H1 (cell line): ENCODE results near the gene SMIM5. TPM values are rescaled to one million over a fixed set of nuclear protein-coding genes. Genes with fewer than 3 reads are reported as not detected.

Source experiments
- CTCF ChIA-PET: fragments of 300-600 bp; sonication (Branson Sonifier 250); formaldehyde crosslinking; loops from one replicate; lab custom pipeline; 2021; ENCODE audit not compliant: partially characterized antibody; lab: Charles Lee
- POLR2A ChIA-PET: fragments of 300-600 bp; sonication (Branson Sonifier 250); formaldehyde crosslinking; loops from one replicate; lab custom pipeline; 2021; ENCODE audit warnings: inconsistent platforms; ENCODE audit not compliant: partially characterized antibody; lab: Charles Lee
- DNase-seq, 2 experiments: peaks; one replicate each; pipeline versions ENCODE4 v3.0.0 to v3.0.0-alpha.2; 2010 to 2022; ENCODE audit warnings: low spot score in 2 of 2, low read depth in 1 of 2, mixed read lengths in 1 of 2
- FAIRE-seq: peaks from 2 replicates; lab custom pipeline; 2011; peaks lifted over from hg19 to GRCh38; lab: Jason Lieb, UNC
- H2AFZ ChIP-seq: 2 replicates; pipeline ENCODE4 v1.8.1; 2012; ENCODE audit warnings: low read length, inconsistent platforms
- H2AK5ac ChIP-seq: 2 replicates; pipeline ENCODE4 v1.6.1; 2013; ENCODE audit warnings: low read depth, low read length
- H2BK120ac ChIP-seq: replicated peaks from 2 replicates; pipeline ENCODE3; 2013; ENCODE audit warnings: low read depth, low read length, inconsistent platforms
- H2BK12ac ChIP-seq: 2 replicates; pipeline ENCODE4 v1.6.1; 2013; ENCODE audit warnings: low read depth, low read length
- H2BK15ac ChIP-seq: 2 replicates; pipeline ENCODE4 v1.6.1; 2013; ENCODE audit warnings: low read length
- H2BK20ac ChIP-seq: 2 replicates; pipeline ENCODE4 v1.6.1; 2013; ENCODE audit warnings: low read length
- H2BK5ac ChIP-seq: 2 replicates; pipeline ENCODE4 v1.6.1; 2013; ENCODE audit warnings: low read depth, low read length
- H3K14ac ChIP-seq: 2 replicates; pipeline ENCODE4 v1.6.1; 2013; ENCODE audit warnings: inconsistent platforms; ENCODE audit not compliant: insufficient read length
- H3K18ac ChIP-seq: 2 replicates; pipeline ENCODE4 v1.6.1; 2013; ENCODE audit warnings: low read length; ENCODE audit errors: extremely low read depth
- H3K23ac ChIP-seq: 2 replicates; pipeline ENCODE4 v1.6.1; 2013; ENCODE audit warnings: inconsistent platforms; ENCODE audit not compliant: insufficient read length
- H3K23me2 ChIP-seq: 2 replicates; pipeline ENCODE4 v1.6.1; 2013; ENCODE audit warnings: low read depth, low read length
- H3K27ac ChIP-seq: 2 replicates; pipeline ENCODE4 v1.6.1; 2011; ENCODE audit warnings: low read depth, low read length, inconsistent platforms
- H3K27me3 ChIP-seq, 4 experiments: replicated peaks in 1 of 4; 1 replicate in 1 of 4; 2 replicates in 3 of 4; pipeline versions ENCODE4 v1.6.1 to v1.8.1; 2011 to 2013; ENCODE audit warnings: low read length in 3 of 4, mild to moderate bottlenecking in 3 of 4, inconsistent platforms in 2 of 4, mixed read lengths in 2 of 4, moderate library complexity in 1 of 4; ENCODE audit not compliant: control insufficient read depth in 3 of 4, insufficient read depth in 3 of 4; ENCODE audit errors: extremely low read depth in 1 of 4
- H3K36me3 ChIP-seq, 4 experiments: 2 replicates each; pipeline versions ENCODE4 v1.6.1 to v1.8.1; 2011 to 2013; ENCODE audit warnings: mild to moderate bottlenecking in 4 of 4, low read length in 3 of 4, moderate library complexity in 2 of 4, control low read depth in 1 of 4, inconsistent platforms in 1 of 4; ENCODE audit not compliant: insufficient read depth in 4 of 4, control insufficient read depth in 2 of 4
- H3K4ac ChIP-seq: replicated peaks from 2 replicates; pipeline ENCODE3; 2013; ENCODE audit warnings: low read length, low read depth, mixed read lengths, inconsistent platforms; ENCODE audit not compliant: insufficient read length
- H3K4me1 ChIP-seq, 4 experiments: replicated peaks in 1 of 4; 1 replicate in 1 of 4; 2 replicates in 3 of 4; pipeline versions ENCODE4 v1.6.1 to v1.8.1; 2011 to 2013; ENCODE audit warnings: low read length in 3 of 4, inconsistent platforms in 2 of 4, mixed read lengths in 1 of 4; ENCODE audit not compliant: insufficient read depth in 4 of 4, control insufficient read depth in 3 of 4
- H3K4me2 ChIP-seq, 2 experiments: 2 replicates each; pipeline versions ENCODE4 v1.6.1 to v1.8.1; 2011 to 2013; ENCODE audit warnings: low read depth in 2 of 2, low read length in 2 of 2, control low read depth in 1 of 2, inconsistent platforms in 1 of 2, mild to moderate bottlenecking in 1 of 2; ENCODE audit not compliant: insufficient read depth in 1 of 2
- H3K4me3 ChIP-seq, 4 experiments: fragments of 200-600, 300-600 bp in 1 of 4; sonication (generic), shearing (Covaris generic), sonication (Bioruptor Twin) in 1 of 4; 2 replicates each; pipeline versions ENCODE4 v1.5.1 to v1.8.1; 2011 to 2016; ENCODE audit warnings: low read length in 4 of 4, low read depth in 3 of 4, control low read depth in 2 of 4, inconsistent platforms in 2 of 4, mild to moderate bottlenecking in 2 of 4, mixed read lengths in 1 of 4, moderate library complexity in 1 of 4; ENCODE audit not compliant: insufficient read depth in 2 of 4; ENCODE audit errors: extremely low read depth in 1 of 4
- H3K56ac ChIP-seq: replicated peaks from 2 replicates; pipeline ENCODE3; 2013; ENCODE audit warnings: low read depth, mild to moderate bottlenecking, mixed read lengths, low read length, inconsistent platforms; ENCODE audit not compliant: insufficient read length
- H3K79me1 ChIP-seq: 2 replicates; pipeline ENCODE4 v1.6.1; 2013; ENCODE audit warnings: low read depth, low read length, control low read depth
- H3K79me2 ChIP-seq, 2 experiments: 2 replicates each; pipeline versions ENCODE4 v1.6.1 to v1.8.1; 2012 to 2013; ENCODE audit warnings: low read length in 2 of 2, mild to moderate bottlenecking in 2 of 2, inconsistent platforms in 1 of 2; ENCODE audit not compliant: insufficient read depth in 2 of 2, control insufficient read depth in 1 of 2
- H3K9ac ChIP-seq, 4 experiments: replicated peaks in 1 of 4; 1 replicate in 1 of 4; 2 replicates in 3 of 4; pipeline versions ENCODE4 v1.6.1 to v1.8.1; 2011 to 2013; ENCODE audit warnings: low read depth in 3 of 4, low read length in 3 of 4, control low read depth in 2 of 4, mild to moderate bottlenecking in 2 of 4, moderate library complexity in 2 of 4, inconsistent platforms in 1 of 4; ENCODE audit errors: extremely low read depth in 1 of 4
- H3K9me3 ChIP-seq, 2 experiments: 2 replicates each; pipeline versions ENCODE4 v1.6.1 to v1.8.1; 2012 to 2013; ENCODE audit warnings: mild to moderate bottlenecking in 2 of 2, moderate library complexity in 2 of 2, control low read depth in 1 of 2, inconsistent platforms in 1 of 2, low read depth in 1 of 2, low read length in 1 of 2, mixed read lengths in 1 of 2; ENCODE audit not compliant: insufficient read depth in 2 of 2
- H4K20me1 ChIP-seq, 2 experiments: replicated peaks in 1 of 2; 2 replicates each; pipeline versions ENCODE3 to v1.8.1; 2011 to 2013; ENCODE audit warnings: inconsistent platforms in 2 of 2, low read length in 2 of 2, mild to moderate bottlenecking in 1 of 2; ENCODE audit not compliant: insufficient read depth in 2 of 2, control insufficient read depth in 1 of 2
- H4K5ac ChIP-seq: 2 replicates; pipeline ENCODE4 v1.6.1; 2013; ENCODE audit warnings: low read length, low read depth, mixed read lengths, inconsistent platforms; ENCODE audit not compliant: insufficient read length
- H4K8ac ChIP-seq: 2 replicates; pipeline ENCODE4 v1.8.0; 2013; ENCODE audit warnings: mild to moderate bottlenecking, moderate library complexity, low read length, inconsistent platforms; ENCODE audit not compliant: insufficient read depth; ENCODE audit errors: extremely low read depth
- H4K91ac ChIP-seq: replicated peaks from 2 replicates; pipeline ENCODE3; 2013; ENCODE audit warnings: low read length, mixed read lengths, inconsistent platforms; ENCODE audit not compliant: insufficient read length
- GABPA ChIP-seq: IDR thresholded peaks from 2 replicates; pipeline ENCODE4 v1.6.1; 2011; ENCODE audit warnings: mild to moderate bottlenecking, low read length, moderate library complexity, borderline replicate concordance; ENCODE audit not compliant: insufficient read depth
- RXRA ChIP-seq: IDR thresholded peaks from 2 replicates; pipeline ENCODE4 v1.6.1; 2011; ENCODE audit warnings: low read depth, mild to moderate bottlenecking, low read length, moderate library complexity; ENCODE audit not compliant: insufficient read depth
- SIN3A ChIP-seq, 2 experiments: IDR thresholded peaks in 1 of 2; conservative IDR thresholded peaks in 1 of 2; 2 replicates each; pipeline ENCODE4 v1.6.1; 2011 to 2012; ENCODE audit warnings: low read length in 2 of 2, improper control_type of control experiment in 1 of 2, low read depth in 1 of 2, mild to moderate bottlenecking in 1 of 2
- TBP ChIP-seq: IDR thresholded peaks from 2 replicates; pipeline ENCODE4 v1.6.1; 2011; ENCODE audit warnings: low read depth, low read length, improper control_type of control experiment
- WGBS, 2 experiments: shearing (Covaris generic) in 1 of 2; methylation state at CpG; one replicate each; pipeline versions ENCODE4 v1.1.6 to v1.1.7; 2013 to 2015; ENCODE audit warnings: low lambda C conversion rate in 2 of 2, mixed read lengths in 2 of 2, inconsistent platforms in 1 of 2, low coverage in 1 of 2, missing lambda C conversion rate in 1 of 2; ENCODE audit not compliant: insufficient replicate concordance in 2 of 2, insufficient coverage in 1 of 2, insufficient read length in 1 of 2; ENCODE audit errors: extremely low coverage in 1 of 2, missing lambda C conversion rate in 1 of 2; 5-methylcytosine and 5-hydroxymethylcytosine counted together
- polyA plus RNA-seq, 7 experiments: library from polyadenylated mRNA; depleted of rRNA in 3 of 7; stranded (reverse) in 5 of 7; unstranded in 2 of 7; fragments of >200 nt in 5 of 7; fragments of 200-250 nt in 2 of 7; gene quantifications; 1 replicate in 5 of 7; 2 replicates in 1 of 7; 4 replicates in 1 of 7; pipeline versions ENCODE4 v1.2.1 to v1.2.3, GENCODE V29; 2011 to 2013; ENCODE audit warnings: missing spikeins in 2 of 7, mixed read lengths in 2 of 7
- total RNA-seq: library from RNA; stranded (reverse); fragmentation: NEBNext Ultra II Directional; extraction: Animal tissue kit (Norgen Biotek cat#: 25700); gene quantifications from 2 replicates; pipeline ENCODE4 v1.2.1, GENCODE V29; 2021

Gene SMIM5
- total and polyA plus RNA-seq, 2 of the 8 experiments (the other 6 are each of a cell fraction or from before 2014, with no cell fraction given) = not detected

GRCh38 chr17:75637551-75637950 lies 4.3 kb downstream of the SMIM5 start:
- Histone ChIP-seq H3K23me2 (no peaks in the 10 kb centered on the region), H4K91ac (no peak overlapping the region), H2BK120ac (no peak overlapping the region), H3K9me3 (no peaks in the 10 kb centered on the region), H3K36me3 (no peaks in the 10 kb centered on the region; a peak in 1 of 8 replicates), H4K5ac (no peak overlapping the region), H3K18ac (no peak overlapping the region), H3K4me3 (no peak overlapping the region), H4K8ac (no peak overlapping the region), H3K79me2 (no peaks in the 10 kb centered on the region), H2AK5ac (no peak overlapping the region), H2BK12ac (no peak overlapping the region), H2AFZ (no peak overlapping the region), H2BK20ac (no peak overlapping the region), H3K79me1 (no peaks in the 10 kb centered on the region)
- 98% methylated on average over 7 of the region's 7 CpGs; no CpG with 5 or more reads in 1 of the 2 experiments for WGBS, 2 experiments
- ChIA-PET CTCF (interaction anchor here (1.0 to 59.2 kb wide), 6 partner anchors 6 to 193 kb away, joined by 3 to 2200 read pairs (median 158); partner anchors contain the start of genes GALK1, RECQL5, SAP30BP and SMIM5), POLR2A (interaction anchor here (0.9 to 2.4 kb wide), 5 partner anchors 8 to 142 kb away, joined by 3 to 7 read pairs (median 4); a partner anchor contains a TSS)
- TF ChIP-seq SIN3A (conservative IDR thresholded peaks at IDR 0.05 in 1 of 2, IDR thresholded peaks at IDR 0.05 in 1 of 2; ENCODE audit: low read depth in 1 of 2, low read length in 2 of 2) (no peak), GABPA (no peak), RXRA (no peak), TBP (no peak)
- TF ChIP-seq, all 59 proteins: peak for 0
- no peak for FAIRE-seq
- H3K14ac ChIP-seq = no peak overlapping the region
- no peak for DNase-seq
- peaks cover 5 to 13% of the 10 kb centered on the region in 2 experiments for H4K20me1 ChIP-seq
- no peak overlapping the region for H3K23ac ChIP-seq
- H3K27me3 ChIP-seq = no peaks in the 10 kb centered on the region
- no peak overlapping the region for H3K56ac ChIP-seq
- no peak overlapping the region for H3K27ac ChIP-seq
- no peak overlapping the region for H2BK15ac ChIP-seq
- no peak overlapping the region for H3K4me2 ChIP-seq
- H3K4me1 ChIP-seq = peaks cover under 1 to 17% (median 11%) of the 10 kb centered on the region in 4 experiments
- no peak overlapping the region for H3K4ac ChIP-seq
- no peak overlapping the region for H2BK5ac ChIP-seq
- peak overlapping the region in 1 of 4 experiments; percentile 13; a peak in 2 of 7 replicates for H3K9ac ChIP-seq
